Right ventricle myocardium inferior (tissue), 1 donor: ENCODE results near the gene NHLRC4. TPM values are rescaled to one million over a fixed set of nuclear protein-coding genes. Genes with fewer than 3 reads are reported as not detected.
A peak's percentile ranks its signal among the peaks of the same experiment; 100 is the strongest.
"Not testable (repeated sequence)": the region's sequence is repeated elsewhere in the genome, so short reads cannot be mapped to it uniquely, and the experiment has no call there.

Experiments
- ATAC-seq: fragments of 200-7000 bp; cut with Tn5 transposase; one replicate; pipeline ENCODE4 v1.9.1; 2020; ENCODE audit warnings: mild to moderate bottlenecking, moderate library complexity
- DNase-seq: peaks from one replicate; pipeline ENCODE4 v3.0.0; 2021; ENCODE audit errors: missing footprints
- intact Hi-C: fragments of 100-400 bp; cut with DNase I; formaldehyde crosslinking; loops from one replicate; pipeline ENCODE4 v1.11.0; 2022
- total RNA-seq: library from RNA; stranded (reverse); fragmentation: NEBNext Ultra II Directional; extraction: Animal tissue kit (Norgen Biotek cat#: 25700); gene quantifications from one replicate; pipeline ENCODE4 v1.2.1, GENCODE V29; 2021
- donor health status: DM: no; HTN: yes; CAD: no; lungs with severe emphysema.

Gene NHLRC4
- total RNA-seq, 1 donor from 2014 or later, result 0.57 TPM

DNA sequence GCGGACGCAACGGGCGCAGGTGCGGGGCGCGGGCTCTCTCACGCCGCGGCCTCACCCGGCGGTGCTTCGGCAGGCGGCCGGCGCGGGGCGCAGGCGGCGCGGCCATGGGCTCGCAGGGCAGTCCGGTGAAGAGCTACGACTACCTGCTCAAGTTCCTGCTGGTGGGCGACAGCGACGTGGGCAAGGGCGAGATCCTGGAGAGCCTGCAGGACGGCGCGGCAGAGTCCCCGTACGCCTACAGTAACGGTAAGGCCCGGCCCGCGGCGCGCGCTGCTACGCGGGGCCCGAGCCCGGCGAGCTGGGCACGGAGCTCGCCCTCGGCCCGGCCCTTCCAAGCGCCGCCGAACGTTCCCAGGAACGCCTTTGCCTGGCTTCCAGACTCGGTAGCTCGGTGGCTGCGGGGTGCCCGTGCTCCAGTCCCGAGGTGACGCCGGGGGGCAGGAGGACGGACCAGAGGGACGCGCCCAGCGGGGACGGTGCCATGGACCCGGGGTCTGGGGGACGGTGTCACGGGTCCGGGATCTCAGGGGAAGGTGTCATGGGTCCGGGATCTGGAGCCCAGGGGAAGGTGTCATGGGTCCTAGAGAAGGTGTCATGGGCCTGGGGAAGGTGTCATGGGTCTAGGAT lies 23.5 kb downstream of the NHLRC4 start:
- DNase-seq (no peak), ATAC-seq (no peak)
- intact Hi-C loops, result no loop called here

DNA sequence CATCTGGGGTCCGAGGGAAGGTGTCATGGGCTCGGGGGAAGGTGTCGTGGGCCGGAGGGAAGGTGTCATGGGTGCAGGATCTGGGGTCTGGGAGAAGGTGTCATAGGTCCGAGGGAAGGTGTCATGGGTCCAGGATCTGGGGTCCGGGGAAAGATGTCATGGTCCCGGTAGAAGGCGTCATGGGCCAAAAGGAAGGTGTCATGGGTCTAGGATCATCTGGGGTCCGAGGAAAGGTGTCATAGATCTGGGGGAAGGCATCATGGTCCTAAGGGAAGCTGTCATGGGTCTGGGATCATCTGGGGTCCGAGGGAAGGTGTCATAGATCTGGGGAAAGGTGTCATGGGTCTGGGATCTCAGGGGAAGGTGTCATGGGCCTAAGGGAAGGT lies 24.0 kb downstream of the NHLRC4 start:
- no peak for ATAC-seq
- intact Hi-C loops, result no loop called here
- no peak for DNase-seq

DNA sequence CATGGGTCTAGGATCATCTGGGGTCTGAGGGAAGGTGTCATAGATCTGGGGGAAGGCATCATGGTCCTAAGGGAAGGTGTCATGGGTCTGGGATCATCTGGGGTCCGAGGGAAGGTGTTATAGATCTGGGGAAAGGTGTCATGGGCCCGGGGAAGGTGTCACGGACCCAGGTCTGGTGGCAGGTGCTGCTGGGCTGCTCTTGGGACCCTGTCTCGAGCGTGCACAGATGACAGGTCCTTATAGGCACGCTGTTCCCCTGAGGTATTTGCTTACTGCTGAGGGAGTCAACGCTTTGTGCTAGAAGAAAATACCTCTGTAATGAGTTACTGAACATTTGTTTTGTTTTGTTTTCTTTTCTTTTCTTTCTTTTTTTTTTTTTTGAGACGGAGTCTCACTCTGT lies 24.4 kb downstream of the NHLRC4 start:
- DNase-seq (no peak), ATAC-seq (no peak)
- intact Hi-C loops, result no loop called here

DNA sequence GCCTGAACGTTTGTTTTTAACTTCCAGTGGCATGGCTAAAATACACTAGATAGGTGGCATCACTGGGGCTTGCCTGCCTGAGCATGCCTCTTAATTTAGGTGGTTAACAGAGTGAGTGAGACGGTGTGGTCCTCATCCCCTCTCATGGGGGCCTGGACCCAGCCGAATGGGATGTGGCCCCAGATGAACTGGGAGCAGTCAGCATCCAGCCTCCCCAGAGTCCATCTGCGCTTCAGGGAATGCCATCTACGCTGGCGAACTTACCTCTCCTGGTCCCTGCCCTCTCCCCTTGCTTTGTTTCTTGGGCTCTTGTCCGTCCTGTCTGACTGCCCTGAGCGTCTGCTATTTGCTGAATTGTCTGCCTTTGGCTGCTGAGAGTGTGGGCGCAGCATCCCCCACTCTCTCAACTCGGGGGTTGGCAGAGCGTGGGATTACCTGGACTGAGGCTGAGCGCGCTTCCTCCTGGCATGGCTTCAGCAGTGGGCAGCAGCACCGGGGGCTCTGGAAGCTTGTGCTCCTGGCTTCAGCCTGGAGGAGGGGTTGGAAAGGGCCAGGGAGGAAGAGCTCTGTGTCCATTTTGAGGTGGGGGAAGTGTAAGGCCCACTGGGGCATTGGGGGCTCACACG lies 25.2 kb downstream of the NHLRC4 start:
- ATAC-seq (no peak), DNase-seq (no peak)
- intact Hi-C loops, result no loop called here

DNA sequence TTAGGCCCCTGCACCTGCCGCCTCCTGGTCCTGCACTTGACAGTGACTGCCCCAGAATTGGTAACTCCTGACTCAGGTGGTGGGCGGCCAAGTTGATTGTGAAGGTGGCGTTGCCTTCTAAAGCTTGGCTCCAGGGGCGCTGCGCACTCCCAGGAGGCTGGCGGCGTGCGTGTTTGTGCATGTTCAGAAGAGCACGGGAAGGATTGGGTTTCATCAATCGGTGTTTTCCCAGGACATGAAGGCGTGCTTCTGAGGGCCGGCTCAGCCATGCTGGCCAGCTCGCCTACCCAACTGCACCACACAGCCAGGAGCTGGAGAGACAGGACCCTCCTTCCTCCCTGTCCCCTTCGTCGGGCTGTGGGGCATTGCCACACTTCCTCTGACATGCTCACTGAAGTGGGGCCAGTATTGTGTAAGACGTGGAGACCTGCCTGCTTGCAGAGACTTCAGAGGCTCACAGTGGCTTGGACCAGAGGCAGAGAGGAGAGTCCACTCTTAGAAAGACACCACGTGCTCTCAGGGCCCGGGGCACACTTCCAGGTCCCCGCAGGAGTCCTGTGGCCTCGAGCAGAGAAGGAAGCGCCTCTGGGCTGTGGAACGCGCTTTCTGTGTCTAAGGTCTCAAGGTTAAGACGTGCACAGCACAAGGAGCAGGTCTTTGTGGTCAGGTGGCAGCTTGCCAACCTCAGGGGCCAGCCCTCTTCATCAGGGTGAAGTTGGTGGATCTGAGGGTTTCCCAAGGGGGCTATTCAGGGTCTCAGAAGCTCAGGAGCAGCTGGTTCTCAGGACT lies 25.9 kb downstream of the NHLRC4 start:
- ATAC-seq, result no peak
- intact Hi-C loops, result no loop called here

DNA sequence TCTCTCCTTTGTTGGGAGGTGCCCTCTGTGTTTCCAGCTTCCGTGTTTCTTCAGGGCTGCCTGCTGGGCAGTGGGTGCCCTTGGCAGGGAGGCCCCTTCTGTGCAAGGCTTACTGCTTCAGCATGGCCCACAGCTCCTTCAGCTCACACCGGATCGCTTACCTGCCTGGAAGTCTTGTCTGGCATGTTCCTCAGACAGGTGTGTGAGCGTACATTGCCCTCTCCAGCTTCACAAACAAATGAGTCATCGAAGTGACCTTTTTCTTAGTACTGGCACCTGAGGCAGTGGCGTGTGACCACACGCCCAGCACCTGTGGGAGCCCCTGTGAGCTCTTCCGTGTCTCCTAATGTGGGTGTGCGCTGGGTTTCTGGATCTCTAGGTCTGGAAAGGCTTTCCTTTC lies 26.6 kb downstream of the NHLRC4 start:
- DNase-seq (no peak), ATAC-seq (no peak)
- intact Hi-C loops, result no loop called here

More for the DNA sequence above, 25.9 kb downstream of the NHLRC4 start:
- DNase-seq, result no peak

DNA sequence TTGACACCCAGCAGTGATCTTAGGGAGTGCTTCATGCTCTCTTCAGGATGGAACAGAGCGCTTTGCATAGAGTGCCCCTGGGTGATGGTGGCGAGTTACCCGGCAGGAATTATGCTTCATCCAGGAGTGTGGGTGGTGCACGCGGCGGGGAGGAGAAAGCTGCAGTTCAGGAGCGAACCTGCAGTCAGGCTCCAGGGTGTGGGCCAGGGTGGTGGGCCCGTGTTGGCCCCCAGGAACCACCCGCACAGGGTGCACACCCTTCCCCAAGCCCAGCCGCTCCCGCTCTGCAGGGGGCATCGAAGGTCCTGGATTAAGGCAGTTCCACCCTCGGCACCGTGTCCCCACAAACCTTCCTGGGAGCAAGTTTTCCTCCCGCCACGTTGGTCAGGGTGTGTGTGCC lies 27.0 kb downstream of the NHLRC4 start:
- ATAC-seq (no peak), DNase-seq (no peak)
- intact Hi-C loops, result no loop called here

DNA sequence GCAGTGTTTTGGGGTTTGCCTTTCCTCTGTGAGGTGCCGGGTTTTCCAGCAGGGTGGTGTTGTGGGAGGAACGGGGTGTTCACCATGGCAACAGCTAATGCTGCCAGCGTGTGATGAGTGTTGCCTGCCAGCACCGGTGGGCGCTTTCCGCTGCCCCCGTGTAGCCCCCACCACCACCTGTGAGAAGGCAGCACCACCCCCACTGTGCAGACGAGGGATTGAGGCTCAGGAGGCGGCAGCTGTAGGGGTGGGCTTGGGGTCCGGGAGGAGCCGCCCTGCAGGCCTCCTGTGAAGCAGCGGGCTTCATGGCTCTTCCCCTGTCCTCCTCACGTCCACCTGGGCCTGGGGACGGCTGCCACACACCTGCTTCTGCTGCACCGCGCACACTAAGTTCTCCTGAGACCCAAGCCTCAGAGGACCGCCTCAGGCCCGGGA lies 28.3 kb downstream of the NHLRC4 start:
- intact Hi-C loops, result no loop called here
- DNase-seq (no peak), ATAC-seq (no peak)

DNA sequence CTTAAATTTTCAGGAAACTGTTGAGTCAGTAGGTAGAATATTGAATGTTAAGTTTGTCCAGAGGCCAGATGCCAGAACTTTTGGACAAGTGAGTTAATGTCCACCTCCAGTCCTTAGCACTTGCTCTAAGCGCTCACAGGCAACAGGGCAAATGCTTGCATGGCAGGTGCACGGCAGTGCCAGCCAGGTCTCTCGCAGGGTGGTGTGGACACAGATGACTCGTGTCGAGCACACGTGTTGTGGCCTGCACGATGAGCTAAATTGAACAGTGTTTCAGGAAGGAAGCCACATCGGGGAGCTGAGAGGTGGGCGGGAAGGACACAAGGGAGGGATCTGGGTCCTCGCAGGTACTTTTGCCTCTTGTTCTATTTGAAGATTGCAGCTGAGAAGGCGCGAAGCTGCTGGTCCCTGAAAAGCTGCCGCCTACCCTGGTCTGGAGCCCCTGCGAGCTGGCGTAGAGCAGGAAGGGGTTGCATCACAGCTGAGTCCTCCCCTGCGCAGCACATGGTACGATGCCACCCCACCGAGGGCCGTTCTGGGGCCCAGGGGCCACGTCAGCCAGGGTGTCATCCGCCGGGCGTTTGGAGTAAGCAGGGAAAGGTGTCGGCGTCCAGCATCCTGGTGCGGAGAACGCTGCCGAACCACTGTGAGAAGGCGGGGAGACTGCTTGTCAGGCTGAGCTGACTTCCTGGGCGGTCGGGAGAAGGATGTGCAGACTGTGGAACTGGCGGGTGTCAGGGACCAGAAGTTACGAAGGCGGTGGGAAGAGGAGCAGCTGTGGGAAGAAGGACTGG lies 29.3 kb downstream of the NHLRC4 start:
- ATAC-seq, result no peak
- DNase-seq, result no peak
- intact Hi-C loops, result no loop called here

DNA sequence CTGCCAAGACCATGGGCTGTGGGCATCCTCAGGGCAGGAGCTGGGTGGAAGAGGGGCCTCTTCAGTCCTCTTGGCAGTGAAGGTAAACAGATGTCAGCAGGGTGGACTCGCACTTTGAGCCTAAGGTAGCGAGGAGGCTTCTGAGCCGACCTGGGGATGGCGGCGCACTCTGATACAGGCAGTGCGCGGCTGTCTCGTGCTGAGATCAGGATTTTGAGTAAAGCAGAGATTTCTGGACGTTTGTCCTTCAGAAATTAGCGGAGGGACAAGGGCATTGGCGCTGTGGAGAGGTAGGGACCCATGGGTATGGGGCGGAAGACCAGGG lies 29.9 kb downstream of the NHLRC4 start:
- ATAC-seq, result no peak
- intact Hi-C loops, result no loop called here
- no peak for DNase-seq

DNA sequence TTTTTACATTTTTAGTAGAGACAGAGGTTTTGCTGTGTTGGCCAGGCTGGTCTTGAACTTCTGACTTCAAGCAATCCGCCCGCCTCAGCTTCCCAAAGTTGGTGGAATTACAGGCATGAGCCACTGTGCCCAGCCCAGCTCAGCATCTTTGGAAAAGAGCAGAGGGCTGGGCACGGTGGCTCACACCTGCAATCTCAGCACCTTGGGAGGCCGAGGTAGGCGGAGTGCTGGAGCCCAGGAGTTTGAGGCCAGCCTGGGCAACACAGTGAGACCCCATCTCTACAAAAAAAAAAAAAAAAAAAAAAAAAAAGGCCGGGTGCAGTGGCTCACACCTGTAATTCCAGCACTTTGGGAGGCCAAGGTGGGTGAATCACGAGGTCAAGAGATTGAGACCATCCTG lies 30.9 kb downstream of the NHLRC4 start:
- DNase-seq, intact Hi-C loops, ATAC-seq: not testable (repeated sequence)

DNA sequence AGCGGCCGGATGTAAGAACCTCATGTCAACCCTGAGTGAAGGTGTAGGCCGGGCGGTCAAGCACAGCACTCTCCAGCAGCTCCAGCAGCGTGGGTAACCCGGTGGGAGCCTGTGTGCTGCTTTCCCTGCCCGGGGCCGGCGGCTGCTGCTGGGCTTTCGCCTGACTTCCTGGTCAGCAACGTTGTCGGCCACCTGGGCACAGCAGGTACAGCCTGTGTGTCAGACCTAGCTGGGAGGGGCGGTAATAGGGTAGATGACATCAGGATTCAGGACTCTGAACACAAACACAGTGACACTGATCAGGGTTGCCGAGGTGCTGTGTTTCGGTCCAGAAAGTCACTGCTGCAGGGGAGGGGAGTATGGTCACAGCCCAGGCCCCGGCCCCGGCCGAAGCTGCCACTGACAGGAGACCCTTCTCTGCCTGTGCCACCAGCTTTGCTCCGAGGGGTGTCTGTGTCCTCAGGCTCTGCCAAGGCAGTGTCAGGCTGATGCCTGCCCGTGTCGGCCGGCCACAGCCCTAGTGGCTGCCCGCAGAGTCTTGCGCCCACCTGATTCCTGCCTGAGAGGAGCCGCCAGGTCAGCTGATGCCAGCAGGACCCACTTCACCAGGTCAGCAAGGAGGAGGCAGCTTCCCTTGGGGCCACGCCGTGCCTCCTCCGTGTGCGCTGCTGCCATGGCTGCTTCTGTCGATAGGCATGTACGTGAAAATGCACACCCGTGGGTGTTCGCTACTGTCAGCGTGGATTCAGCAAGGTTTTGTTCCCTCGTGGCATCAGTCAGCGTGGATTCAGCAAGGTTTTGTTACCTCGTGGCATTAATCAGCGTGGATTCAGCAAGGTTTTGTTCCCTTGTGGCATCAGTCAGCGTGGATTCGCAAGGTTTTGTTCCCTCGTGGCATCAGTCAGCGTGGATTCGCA lies 32.3 kb downstream of the NHLRC4 start:
- ATAC-seq (no peak), DNase-seq (no peak)
- intact Hi-C loops, result no loop called here

DNA sequence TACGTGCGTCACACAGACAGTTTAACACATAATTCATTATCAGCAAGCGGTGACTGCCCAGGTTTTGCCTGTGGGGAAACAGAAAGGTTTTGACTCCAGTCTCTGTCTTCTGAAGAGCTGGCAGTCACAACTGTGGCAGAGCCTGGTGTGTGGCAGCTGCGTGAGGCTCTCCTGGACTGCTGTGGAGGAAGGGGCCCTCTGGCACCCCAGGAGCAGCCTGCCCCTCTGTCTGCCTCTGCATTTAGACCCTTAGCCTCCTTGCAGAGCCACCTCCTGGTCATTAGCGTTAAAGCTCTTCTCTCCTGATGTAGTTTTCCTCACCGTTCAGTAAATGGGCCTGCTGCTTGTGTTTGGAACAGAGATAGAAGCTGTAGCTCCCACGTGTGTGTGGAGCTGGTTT lies 34.0 kb downstream of the NHLRC4 start:
- DNase-seq (peak; percentile 18), ATAC-seq (no peak)
- intact Hi-C loops, result no loop called here

DNA sequence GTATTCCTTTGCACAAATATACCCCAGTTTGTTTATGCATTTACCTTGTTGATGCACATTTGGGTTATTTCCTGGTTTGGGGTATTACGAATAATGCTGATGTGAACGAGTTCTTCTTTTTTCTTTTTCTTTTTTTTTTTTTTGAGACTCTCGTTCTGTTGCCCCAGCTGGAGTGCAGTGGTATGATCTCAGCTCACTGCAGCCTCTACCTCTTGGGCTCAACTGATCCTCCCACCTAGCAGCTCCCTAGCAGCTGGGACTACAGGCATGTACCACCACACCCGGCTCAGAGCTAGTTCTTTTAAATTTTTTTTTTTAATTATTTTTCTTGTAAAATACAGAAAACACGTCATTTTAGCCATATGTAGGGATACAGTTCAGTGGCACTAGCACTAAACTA lies 37.1 kb downstream of the NHLRC4 start:
- ATAC-seq, result no peak
- DNase-seq, result no peak
- intact Hi-C loops, result no loop called here

DNA sequence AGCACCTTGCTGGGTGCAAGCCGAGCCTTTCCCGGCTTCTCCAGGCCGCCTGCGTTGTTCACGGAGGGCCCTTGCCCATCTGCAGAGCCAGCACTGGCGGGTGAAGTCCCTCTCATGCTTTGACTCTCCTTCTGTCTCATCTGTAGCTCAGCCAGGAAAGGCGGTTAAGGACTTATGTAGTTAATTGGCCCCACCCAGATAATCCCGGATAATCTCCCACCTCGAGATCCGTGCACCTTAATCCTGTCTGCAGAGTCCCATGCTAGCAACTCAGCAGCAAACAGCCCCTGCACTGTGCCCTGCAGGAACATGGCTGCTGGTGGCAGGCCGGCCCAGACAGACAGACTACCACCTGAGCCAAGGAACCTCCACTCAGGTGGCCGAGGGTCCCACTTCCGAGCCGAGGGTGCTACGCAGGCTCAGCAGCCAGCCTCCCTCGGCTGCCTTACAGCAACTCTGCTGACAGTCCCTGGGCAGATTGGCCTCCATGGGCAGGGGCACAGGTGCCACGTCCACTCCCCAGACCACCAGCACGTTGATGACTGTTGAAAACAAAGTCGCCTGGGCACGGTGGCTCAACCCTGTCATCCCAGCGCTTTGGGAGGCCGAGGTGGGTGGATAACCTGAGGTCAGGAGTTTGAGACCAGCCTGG lies 40.0 kb downstream of the NHLRC4 start:
- intact Hi-C loops, result no loop called here
- DNase-seq, result peak; percentile 45
- no peak for ATAC-seq

DNA sequence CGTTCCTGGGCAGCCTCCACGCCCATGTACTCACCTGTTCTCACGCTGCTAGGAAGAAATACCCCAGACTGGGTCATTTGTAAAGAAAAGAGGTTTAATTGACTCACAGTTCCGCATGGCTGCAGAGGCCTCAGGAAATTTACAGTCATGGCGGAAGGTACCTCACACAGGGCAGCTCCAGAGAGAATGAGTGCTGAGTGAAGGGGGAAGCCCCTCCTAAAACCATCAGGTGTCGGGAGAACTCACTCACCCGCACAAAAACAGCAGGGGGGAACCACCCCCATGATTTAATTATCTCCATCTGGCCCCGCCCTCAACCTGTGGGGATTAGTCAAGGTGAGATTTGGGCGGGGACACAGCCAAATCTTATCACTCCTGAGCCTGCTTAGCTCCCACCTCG lies 41.2 kb downstream of the NHLRC4 start:
- intact Hi-C loops, result no loop called here
- no peak for DNase-seq

DNA sequence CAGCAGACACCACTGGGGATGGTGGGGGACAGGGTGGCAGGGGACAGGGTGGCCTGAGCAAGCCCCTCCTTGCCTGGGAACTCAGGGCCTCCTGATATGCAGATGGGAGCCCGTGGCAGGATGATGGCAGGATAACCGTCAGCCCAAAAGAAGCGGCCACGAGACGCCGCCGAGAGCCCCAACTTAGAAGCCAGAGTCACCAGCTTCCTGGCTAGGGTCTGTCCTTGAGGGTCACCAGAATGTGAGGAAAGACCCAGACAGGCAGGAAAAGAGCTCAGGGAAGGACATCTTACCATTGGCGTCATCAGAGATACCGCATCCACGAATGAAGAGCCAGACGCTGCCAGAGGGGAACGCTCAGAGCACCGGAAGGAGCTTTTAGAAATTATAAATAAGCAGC lies 42.5 kb downstream of the NHLRC4 start:
- ATAC-seq, result no peak
- peak; percentile 3 for DNase-seq
- intact Hi-C loops, result no loop called here

More for the DNA sequence above, 41.2 kb downstream of the NHLRC4 start:
- no peak for ATAC-seq

DNA sequence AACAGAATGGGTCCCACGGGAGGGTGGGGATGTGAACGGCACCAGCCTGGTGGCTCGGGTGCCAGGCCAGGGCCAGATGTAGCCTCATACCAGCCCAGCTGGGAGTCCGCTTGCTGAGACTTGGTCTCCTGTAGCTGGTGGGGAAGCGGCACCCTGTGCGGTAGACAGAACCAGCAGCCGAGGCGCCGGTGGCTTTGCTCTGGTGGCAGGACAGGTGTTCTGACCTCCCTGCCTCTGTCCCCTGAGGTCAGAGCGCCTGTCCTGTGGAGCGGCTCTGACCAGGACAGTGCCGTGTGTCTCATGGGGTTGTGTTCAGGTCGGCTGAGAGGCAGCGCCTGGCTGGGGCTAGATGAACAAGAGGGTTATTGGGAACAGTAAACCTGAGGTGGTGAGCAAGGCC lies 43.2 kb downstream of the NHLRC4 start:
- intact Hi-C loops, result no loop called here
- ATAC-seq, result no peak
- DNase-seq, result peak; percentile 67
